ENCODE data around the gene TMEM269.

Gene TMEM269

DNA sequence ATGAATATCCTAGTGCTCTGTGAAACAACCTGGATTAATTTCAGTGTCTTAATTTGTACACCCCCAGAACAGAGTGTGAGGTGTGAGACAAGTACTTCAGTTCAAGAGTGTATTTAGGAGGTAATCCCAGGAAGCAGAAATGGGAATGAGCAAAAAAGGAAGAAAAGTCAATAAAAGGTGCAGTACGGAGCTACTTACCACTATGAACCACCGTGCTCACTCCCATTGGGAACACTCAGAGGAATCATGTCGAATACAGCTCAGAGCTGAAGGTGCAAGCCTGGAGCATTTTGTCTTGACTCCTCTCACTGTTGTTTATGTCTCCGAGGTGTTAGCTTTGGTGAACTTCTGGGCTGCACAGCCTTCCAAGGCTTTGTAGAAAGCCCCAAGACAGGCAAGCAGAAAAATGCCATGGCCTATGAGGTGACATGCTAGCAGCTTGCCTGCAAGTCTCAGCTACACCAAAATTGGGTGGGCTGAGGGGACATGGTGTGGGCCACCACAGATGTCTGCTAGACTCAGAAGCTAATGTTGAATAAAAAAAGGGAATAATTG is 39.8 kb downstream of the TMEM269 start:
- FAIRE-seq, result no peak

DNA sequence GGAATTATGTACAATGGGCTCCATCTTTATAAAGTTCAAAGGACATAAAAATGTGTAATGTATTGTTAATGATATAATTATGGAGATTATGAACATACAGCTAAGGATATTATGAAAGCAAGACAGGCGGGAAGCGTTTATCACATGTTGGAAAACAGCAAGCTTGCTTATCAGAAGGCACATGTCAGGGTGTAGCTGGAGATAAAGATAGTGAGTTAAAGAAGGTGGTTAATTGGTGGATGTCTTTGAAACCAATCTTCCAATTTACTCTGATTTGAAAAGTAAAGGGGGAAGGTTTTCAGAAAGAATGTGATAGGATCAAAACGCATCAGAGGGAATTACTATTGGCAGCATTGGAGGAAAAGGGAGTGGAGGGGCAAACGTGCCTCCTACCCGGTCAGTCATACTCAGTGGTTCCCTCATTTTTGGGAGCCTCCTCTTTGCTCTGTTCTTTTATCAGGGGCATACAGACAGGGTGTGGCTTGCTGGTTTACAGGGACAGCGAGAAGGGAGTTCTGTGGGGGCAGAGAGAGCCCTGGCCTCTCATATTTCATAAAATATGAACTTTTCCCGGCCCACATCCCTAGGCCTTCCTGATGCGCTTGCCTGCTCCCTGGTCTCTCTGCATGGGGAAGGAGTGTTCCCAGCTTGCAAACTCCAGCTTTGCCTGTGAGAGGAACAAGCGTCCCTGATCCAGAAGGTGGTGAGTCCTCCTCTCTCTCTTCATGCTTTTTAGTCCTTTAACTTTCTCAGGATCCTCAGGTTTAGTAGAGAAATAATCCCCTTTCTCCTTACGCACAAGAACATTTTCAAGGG is 40.5 kb downstream of the TMEM269 start:
- no peak for FAIRE-seq

DNA sequence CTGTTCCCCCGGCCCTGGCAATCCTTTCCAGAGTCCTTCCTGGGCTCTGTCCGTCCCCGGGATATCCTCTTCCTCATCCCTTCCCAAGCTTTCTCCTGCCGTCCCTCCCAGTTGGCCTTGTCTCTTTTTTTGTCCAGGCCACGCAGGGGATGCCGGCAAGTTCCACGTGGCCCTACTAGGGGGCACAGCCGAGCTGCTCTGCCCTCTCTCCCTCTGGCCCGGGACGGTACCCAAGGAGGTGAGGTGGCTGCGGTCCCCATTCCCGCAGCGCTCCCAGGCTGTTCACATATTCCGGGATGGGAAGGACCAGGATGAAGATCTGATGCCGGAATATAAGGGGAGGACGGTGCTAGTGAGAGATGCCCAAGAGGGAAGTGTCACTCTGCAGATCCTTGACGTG is 45.8 kb downstream of the TMEM269 start:
- FAIRE-seq, result no peak

DNA sequence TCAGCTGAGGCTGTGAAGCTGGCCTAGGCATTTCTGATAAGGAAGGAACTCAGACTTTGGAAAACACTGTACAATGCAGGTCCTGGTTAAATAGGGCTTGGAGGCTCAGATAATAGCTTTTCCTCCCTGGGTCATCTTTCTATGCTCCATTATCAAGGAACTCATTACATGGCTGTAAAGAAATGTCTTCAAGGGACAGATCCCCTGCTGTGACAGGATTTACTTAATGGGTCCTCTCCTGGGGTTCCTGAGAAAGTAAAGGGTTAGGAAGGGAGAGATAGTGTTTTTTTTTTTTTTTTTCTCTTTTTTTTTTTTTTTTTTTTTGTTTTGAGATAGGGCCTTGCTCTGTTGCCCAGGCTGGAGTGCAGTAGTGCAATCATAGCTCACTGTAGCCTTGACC is 46.5 kb downstream of the TMEM269 start:
- FAIRE-seq, result no peak

DNA sequence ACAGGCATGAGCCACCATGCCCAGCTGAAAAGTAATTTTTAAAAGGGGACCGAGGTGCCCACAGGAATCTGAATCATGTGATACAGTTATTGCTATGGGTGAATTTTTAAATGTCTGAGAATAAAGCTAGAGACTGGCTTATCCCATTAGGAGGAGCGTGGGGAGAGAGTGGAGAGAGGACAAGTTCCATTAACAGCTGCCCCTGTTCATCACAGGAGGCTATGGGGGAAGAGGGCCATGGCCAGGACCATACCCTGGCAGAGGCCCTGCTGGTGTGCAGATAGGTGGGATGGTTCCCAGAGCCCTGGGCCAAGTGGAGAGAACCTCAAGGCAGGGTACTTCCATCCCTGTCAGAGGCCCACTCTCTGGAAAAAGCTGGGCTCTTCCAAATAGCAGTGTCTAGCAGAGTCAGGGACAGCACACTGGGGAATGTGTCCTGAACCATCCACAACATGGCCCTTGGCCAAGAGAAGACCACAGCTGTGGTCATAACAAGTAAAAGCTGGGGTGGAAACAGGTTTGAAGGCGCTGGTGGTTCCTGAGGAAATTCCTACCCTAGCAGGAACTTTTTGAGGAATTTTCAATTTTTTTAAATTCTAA is 48.0 kb downstream of the TMEM269 start:
- FAIRE-seq, result no peak

DNA sequence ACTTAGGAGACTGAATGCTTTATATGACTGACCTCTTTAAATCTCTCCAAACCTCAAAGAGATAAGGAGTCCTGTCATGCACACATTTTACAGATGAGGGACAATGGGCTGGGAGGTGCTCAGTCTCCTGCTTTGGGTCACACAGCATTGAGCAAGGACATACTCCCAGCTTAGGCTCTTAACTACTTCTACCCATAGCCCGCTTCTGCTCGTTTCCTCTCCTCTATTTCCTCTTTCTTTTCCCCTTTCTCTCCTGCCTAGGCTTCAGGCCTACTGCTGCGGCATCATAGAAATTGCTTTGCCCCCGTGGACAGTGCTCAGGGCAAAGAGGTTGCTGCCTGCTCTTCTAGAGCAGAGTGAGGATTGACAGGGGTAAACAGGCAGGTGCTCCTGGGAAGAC is 49.2 kb downstream of the TMEM269 start:
- FAIRE-seq, result no peak

DNA sequence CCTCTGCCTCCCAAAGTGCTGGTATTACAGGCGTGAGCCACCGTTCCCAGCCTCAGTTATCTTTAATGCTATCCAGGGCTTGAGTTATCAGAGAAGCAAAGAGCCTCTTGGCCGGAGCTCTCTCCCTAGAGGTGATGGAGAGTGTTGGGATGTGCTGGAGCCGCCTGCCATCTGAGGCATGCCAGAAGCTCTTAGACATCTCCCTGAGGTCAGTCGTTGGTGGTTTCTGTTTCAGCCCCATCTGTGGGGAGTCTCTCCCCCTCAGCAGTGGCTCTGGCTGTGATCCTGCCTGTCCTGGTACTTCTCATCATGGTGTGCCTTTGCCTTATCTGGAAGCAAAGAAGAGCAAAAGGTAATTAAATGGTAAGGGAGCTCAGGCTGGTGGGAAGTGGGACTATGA is 50.0 kb downstream of the TMEM269 start:
- no peak for FAIRE-seq

DNA sequence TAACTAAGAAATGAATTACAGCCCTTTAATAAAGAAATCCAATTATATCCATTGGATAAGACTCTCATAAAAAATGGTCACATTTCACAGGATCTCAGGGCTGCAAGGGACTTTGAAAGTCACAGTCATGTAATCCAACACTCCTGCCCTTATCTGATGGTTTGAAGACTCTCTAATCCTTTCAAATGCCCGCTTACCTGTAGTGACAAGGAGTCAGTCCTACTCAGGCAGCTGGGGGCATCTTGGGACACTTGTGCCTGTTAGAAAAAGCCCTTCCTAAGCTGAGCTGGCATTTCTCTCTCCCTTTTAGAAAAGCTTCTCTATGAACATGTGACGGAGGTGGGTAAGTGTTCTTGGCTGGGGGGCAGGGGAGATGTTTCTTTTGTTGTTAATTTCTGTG is 50.6 kb downstream of the TMEM269 start:
- no peak for FAIRE-seq

DNA sequence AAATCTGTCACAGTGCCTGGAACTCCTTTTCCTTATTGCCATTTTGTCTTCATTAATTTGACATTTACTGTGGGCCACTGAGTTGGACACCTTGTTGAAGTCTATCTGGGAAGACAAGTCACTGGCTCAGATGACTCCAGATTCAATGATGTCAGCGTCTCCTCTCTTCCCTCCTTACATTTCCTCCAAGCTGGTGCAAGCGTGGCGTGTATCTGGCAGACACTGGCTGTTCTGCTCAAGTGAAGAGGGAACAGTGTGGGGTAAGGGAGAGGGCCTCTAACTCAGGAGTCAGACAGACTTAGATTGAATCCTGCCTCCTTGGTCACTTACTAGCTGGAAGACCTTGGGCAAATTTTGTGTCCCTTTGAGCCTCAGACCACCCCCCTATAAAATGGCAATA is 52.9 kb downstream of the TMEM269 start:
- no peak for FAIRE-seq

DNA sequence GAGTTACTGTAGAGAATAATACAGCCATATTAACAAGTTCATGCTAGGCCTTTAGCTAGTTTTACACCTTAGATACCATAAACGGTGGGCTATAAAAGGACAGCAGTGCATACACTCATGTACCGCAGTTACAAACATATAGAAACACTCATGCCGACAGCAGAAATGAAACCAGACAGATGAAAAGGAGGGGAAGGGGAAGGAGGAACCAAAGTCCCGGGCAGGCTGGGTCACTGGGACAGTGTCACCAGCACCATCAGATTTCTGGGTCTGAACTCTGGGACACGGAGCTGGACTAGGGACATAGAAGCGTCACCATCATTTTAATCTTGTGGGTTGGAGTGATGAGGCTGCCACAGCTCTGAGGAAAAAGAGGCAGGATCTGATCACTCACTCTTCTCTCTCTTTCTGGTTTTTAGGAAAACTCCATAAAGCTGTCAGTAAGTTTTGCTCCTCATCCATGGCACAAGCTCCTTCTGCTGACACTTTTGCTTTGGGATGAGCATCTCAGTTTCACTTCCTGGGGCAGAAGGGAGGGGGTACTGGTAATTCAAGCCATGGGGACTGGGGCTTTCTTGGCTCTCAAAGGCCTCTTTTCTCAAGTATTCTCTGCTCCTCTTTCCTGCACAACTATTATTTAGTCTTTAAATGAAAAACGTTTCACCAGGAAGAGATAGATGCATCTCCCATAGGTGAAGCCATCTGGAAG is 53.8 kb downstream of the TMEM269 start:
- no peak for FAIRE-seq

DNA sequence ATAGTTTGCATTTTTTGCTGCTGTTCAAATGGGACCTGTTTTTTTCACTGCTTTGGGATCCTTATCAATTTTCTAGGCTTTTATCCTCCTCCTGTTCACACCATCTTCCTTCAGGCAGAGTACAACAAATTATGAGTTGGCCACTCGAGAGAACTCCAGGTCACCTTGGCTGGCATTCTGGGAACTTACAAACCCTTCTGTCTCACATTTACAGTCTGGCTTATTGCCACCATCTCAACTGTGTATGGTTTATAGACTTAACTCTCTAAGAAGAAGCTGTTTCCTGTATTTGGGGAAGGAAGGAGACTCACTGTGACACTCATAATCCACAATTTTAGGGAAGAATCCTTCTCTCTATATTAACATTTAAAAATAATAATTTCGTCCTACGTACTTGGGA is 56.2 kb downstream of the TMEM269 start:
- no peak for FAIRE-seq

DNA sequence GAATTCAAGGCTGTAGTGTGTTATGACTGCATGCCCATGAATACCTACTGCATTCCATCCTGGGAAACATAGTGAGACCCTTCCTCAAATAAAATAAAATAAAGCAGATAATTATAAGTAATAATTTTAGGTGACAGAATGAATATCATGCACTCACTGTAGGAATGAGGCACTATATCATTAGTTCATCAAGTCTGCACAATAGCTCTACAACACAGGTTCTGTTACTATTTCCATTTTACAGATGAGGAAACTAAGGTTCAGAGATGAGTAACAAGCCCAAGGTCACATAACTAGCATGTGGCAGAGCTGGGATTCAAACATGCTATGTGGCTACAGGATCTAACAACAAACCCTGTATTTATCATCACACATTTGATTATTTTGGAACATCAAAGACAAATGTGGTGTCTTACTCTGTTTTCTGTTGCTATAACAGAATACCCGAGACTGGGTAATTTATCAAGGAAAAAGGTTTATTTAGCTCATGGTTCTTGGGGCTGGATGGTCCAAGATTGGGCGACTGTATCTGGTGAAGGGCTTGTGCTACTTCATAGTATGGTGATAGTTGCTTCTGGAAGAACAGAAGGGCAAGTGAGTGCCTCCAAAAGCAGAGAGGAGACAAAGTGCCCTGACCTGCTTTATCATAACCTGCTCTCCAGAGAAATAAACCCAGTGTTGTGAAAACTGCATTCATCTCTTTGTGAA is 56.8 kb downstream of the TMEM269 start:
- no peak for FAIRE-seq

DNA sequence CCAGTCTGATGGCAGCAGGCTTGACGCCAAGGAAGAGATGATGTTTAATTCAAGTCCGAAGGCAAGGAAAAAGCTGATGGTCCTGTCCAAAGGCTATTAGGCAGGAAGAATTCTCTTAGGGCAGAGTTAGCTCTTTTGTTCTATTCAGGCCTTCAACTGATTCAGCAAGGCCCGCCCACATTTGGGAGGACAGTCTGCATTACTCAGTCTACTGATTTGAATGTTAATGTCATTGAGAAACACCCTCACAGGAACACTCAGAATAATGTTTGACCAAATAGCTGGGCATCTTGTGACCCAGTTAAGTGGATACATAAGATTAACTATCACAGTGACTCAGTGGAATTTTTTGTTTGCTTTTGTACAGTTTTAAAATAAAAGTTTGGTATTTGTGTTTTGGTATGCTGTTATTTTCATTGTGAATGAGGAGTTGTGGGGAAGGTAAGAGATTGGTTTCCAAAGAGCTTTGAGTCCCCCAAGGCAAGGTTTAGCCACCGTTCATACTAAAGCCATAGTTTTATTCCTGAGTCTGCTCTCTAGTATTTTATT is 59.9 kb downstream of the TMEM269 start:
- no peak for FAIRE-seq

DNA sequence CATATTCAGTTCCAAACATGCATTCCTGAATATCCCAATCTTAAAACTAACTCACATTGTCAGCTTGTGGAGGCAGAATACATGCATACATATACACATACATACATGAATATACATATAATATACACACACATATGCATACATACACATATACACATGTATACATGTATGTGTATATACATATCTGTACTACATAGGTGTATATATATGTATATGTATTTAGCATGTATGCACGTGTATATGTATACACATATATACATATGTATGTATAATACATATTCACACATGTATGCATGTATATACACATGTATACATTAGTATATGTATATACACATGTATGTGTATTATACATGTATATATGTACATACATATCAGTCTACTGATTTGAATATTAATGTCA is 60.4 kb downstream of the TMEM269 start:
- no peak for FAIRE-seq

DNA sequence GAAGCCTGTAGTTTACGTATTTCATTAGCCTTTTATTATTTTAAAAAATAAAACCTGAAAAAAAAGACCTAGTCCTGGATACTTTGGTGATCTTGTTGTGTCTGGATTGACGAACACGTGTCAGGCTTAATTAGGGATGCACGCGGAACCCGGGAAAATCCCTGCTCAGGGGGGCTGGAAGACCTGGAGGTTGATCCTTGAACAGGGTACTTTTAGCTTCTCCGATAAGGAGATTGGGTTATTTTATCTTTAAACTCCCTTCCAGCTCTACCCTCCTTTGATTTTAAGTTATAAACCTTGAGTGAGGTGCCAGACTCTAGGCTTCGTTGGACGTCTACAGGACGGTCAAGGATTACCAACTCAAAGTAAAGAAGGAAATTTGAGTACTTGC is 61.1 kb downstream of the TMEM269 start:
- FAIRE-seq, result no peak

DNA sequence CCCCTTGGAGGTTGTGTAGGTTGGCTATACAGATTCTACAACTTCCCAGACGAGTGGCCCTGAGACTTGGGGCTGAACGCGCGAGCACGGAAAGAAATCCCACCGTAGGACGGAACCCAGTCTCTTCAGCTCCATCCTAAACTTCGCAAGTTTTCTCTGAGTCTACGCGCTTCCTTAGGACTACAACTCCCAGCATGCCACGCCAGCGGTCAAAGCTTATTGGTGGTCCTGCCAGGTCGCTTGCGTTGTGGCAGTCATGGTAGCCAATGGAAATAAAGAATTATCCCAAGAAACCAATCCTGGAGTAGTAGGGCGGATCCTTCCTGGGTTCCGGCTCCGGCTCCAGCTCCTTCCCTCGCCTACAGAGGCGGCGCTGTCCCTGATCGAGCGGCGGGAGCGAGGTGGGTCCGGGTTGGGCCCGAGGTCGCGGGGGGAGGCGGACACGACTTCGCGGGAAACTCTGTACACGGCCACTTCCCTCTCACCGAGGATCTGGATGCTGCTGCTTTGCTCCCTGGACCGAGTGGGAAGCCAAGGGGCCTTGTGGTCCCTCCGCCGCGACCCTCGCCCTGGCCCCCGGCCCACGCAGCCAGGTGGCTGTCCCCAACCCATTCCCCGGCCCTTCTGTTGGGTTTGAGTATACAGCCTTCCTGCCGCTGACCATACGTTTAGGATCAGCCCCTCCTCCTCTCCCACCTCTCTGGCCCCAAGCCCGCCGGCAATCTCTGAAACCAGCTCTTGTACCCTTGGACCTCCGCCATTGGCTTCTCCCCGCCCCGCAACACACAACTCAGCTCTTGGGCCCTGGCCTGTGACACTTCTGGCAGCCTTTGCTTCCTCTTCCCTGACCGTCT is 61.7 kb downstream of the TMEM269 start, which contains the start of gene ZNF691:
TSS of gene ZNF691 (plus strand) at position 357 of the 854 bp plus-strand sequence. CDS start 3,046 bp downstream, outside the sequence.
- FAIRE-seq, result peak; percentile 94

DNA sequence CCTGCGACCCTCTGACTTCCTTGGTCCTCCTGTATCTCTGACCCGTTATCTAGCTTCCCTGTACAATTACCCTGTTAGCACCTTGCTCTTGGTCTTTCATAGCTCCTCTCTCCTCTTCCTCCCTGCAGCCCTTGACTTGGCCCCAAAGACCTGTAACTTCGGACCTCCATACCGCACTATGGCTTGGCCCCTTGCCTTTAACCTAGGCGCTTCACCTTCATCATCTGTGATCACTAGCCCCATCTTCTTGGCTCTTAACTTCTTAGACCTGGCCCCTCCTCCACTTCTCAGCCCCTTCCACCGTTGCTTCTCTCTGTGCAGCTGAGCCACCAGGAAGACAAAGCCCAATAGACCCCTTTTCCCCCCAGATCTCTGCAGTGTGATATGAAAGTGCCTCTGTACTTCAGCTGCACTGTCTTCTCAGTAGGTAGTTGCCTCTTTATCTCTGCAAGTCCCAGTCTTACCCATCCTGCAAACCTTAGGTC is 62.4 kb downstream of the TMEM269 start:
- no peak for FAIRE-seq

DNA sequence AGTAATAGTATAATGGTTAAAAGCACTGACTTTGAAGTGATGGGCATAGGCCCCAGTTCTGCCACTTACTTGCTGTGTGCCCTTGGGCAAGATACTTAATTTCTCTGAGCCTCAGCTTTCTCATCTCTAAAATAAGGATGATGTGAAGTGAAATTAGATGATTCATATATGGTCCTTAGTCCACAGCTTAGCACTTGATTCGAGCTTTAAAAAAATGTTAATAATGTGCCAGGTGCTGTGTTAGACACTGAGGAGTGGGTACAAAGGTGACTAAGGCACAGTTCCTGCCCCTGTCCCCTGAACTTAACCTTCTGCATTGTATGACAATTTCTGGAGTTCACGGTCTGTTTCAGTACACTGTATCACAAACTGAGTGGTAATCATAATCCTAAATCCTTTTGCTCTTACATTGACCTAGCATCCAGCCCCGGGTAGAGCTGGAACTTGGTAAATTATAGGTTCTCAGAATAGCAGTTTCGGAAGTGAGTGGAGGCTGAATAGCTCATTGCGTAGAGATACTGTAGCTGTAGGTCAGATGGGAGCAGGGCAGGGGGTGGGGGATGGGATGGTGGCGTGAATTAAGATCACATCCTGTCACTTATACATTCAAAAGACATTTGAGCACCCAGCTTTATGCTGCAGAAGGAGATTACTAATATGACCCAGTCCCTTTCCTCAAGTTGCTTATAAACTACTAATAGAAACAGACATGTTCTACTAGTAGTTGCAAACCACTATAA is 63.1 kb downstream of the TMEM269 start:
- FAIRE-seq, result no peak

DNA sequence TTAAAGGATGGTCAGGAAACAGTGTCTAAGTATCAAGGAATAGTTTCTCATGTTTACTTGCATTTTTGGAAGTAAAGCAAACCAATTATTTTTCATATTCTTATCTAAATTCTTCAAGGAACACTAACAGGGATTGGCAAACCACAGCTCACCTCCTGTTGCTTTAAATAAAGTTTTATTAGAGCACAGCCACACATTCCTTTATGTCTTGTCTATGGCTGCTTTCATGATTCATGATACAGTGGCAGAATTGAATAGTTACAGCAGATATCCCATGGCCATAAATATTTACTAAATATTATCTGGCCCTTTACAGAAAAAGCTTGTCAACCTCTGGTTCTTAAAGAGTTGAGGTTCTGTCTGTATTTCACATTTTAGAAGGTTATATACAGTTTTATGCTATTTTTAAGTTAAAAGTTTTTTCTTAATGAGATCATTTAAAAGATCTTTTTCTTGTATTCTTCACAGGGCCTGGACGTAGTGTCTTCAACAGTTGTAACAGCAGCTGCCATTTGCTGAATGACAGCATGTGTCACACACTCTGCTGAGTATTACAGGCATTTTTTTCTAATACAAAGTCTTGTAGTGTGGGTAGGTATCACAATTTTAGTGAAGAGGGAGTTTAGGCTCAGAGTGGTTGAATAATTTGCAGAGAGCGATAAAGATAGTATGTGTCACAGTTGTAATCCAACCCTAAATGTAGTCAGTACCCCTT is 64.2 kb downstream of the TMEM269 start:
- FAIRE-seq, result no peak

DNA sequence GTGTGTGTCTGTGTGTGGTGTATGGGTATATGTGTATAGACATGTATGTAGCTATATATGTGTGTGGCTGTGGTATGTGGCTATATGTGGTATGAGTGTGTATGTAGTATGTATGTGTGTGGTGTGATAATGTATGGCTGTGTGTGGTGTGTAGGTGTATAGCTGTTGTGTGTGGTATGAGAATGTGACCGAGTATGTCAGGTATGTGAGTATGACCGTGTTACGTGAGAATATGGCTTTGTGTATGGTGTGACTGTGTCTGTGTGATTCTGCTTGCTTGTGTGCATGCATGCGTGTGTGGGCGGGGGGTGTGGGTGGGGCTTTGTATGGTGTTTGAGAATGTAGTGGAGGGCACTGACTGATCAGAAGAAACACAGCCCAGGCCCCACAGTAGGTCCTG is 65.2 kb downstream of the TMEM269 start:
- FAIRE-seq, result no peak

Measured in endometrium (tissue), 2 donors.